Measurements from ENCODE around the gene ZNF236. TPM values are rescaled to one million over a fixed set of nuclear protein-coding genes. Genes with fewer than 3 reads are reported as not detected.
"Not testable (repeated sequence)": the region's sequence is repeated elsewhere in the genome, so short reads cannot be mapped to it uniquely, and the experiment has no call there.

ZNF236 gene
- total RNA-seq, 2 experiments from 2014 or later = 12.0 to 14.3 TPM

GRCh38 chr18:76953156-76953555, 130.8 kb downstream of the ZNF236 start:
- Mint-ChIP-seq H3K4me3 (no peak overlapping the region), H3K4me1 (peaks cover 7% of the 10 kb centered on the region), H3K36me3 (peaks cover 15% of the 10 kb centered on the region), H3K27ac (no peak overlapping the region), H3K27me3 (no peaks in the 10 kb centered on the region), H3K9me3 (no peaks in the 10 kb centered on the region)
- DNase-seq = no peak

- no peak for DNase-seq
- Mint-ChIP-seq H3K27ac (no peak overlapping the region), H3K36me3 (peaks cover 11% of the 10 kb centered on the region), H3K4me3 (no peak overlapping the region), H3K4me1 (peaks cover 2% of the 10 kb centered on the region), H3K27me3 (no peaks in the 10 kb centered on the region), H3K9me3 (no peaks in the 10 kb centered on the region)
These were observed 131.4 kb downstream of the ZNF236 start for GRCh38 chr18:76953583-76954233.

GRCh38 chr18:76955524-76956170, 133.3 kb downstream of the ZNF236 start:
- no peak for DNase-seq
- Mint-ChIP-seq H3K9me3 (no peaks in the 10 kb centered on the region), H3K4me3 (no peak overlapping the region), H3K27me3 (no peaks in the 10 kb centered on the region), H3K4me1 (peaks cover 2% of the 10 kb centered on the region), H3K36me3 (peaks cover 23% of the 10 kb centered on the region), H3K27ac (no peak overlapping the region)

- H3K4me1 Mint-ChIP-seq = no peaks in the 10 kb centered on the region
- no peak overlapping the region for H3K27ac Mint-ChIP-seq
These were observed 134.3 kb downstream of the ZNF236 start for GRCh38 chr18:76956648-76957047.

GRCh38 chr18:76957384-76958355, 135.3 kb downstream of the ZNF236 start:
- Mint-ChIP-seq H3K4me1 (no peaks in the 10 kb centered on the region), H3K9me3 (no peaks in the 10 kb centered on the region), H3K4me3 (no peak overlapping the region), H3K27me3 (no peaks in the 10 kb centered on the region), H3K36me3 (peaks cover 40% of the 10 kb centered on the region), H3K27ac (no peak overlapping the region)
- no peak for DNase-seq

More at GRCh38 chr18:76956648-76957047, 134.3 kb downstream of the ZNF236 start:
- no peaks in the 10 kb centered on the region for H3K9me3 Mint-ChIP-seq
- DNase-seq = no peak
- no peaks in the 10 kb centered on the region for H3K27me3 Mint-ChIP-seq
- no peak overlapping the region for H3K4me3 Mint-ChIP-seq
- peaks cover 30% of the 10 kb centered on the region for H3K36me3 Mint-ChIP-seq

- H3K4me3 Mint-ChIP-seq = no peak overlapping the region
- peaks cover 11% of the 10 kb centered on the region for H3K4me1 Mint-ChIP-seq
- H3K27ac Mint-ChIP-seq = no peak overlapping the region
- no peaks in the 10 kb centered on the region for H3K9me3 Mint-ChIP-seq
- no peaks in the 10 kb centered on the region for H3K27me3 Mint-ChIP-seq
- H3K36me3 Mint-ChIP-seq = peaks cover 51% of the 10 kb centered on the region
- no peak for DNase-seq
These were observed 136.5 kb downstream of the ZNF236 start for GRCh38 chr18:76958692-76959341.

GRCh38 chr18:76959605-76960004, 137.2 kb downstream of the ZNF236 start:
- Mint-ChIP-seq H3K27ac (no peak overlapping the region), H3K4me3 (no peak overlapping the region), H3K27me3 (no peaks in the 10 kb centered on the region), H3K9me3 (no peaks in the 10 kb centered on the region), H3K36me3 (peaks cover 55% of the 10 kb centered on the region), H3K4me1 (peaks cover 15% of the 10 kb centered on the region)
- no peak for DNase-seq

GRCh38 chr18:76960528-76961035, 138.2 kb downstream of the ZNF236 start:
- Mint-ChIP-seq H3K9me3 (no peaks in the 10 kb centered on the region), H3K36me3 (peaks cover 55% of the 10 kb centered on the region), H3K27me3 (no peaks in the 10 kb centered on the region), H3K4me3 (no peak overlapping the region), H3K4me1 (peaks cover 15% of the 10 kb centered on the region), H3K27ac (no peak overlapping the region)
- DNase-seq = no peak

GRCh38 chr18:76962851-76963250, 140.5 kb downstream of the ZNF236 start:
- peaks cover 53% of the 10 kb centered on the region for H3K36me3 Mint-ChIP-seq
- no peak overlapping the region for H3K4me3 Mint-ChIP-seq
- H3K27ac Mint-ChIP-seq = no peak overlapping the region
- peaks cover 15% of the 10 kb centered on the region for H3K4me1 Mint-ChIP-seq
- no peaks in the 10 kb centered on the region for H3K27me3 Mint-ChIP-seq
- DNase-seq = no peak
- no peaks in the 10 kb centered on the region for H3K9me3 Mint-ChIP-seq

GRCh38 chr18:76963936-76964335, 141.6 kb downstream of the ZNF236 start:
- Mint-ChIP-seq H3K27ac (no peak overlapping the region), H3K36me3 (peaks cover 52% of the 10 kb centered on the region), H3K4me3 (no peak overlapping the region), H3K27me3 (no peaks in the 10 kb centered on the region), H3K4me1 (peaks cover 15% of the 10 kb centered on the region), H3K9me3 (no peaks in the 10 kb centered on the region)
- DNase-seq = no peak

GRCh38 chr18:76965555-76966151, 143.3 kb downstream of the ZNF236 start:
- Mint-ChIP-seq H3K27ac (peak overlapping the region; percentile 49), H3K36me3 (peaks cover 37% of the 10 kb centered on the region), H3K4me1 (peaks cover 15% of the 10 kb centered on the region)
- not testable (repeated sequence) for H3K4me3 Mint-ChIP-seq, DNase-seq, H3K27me3 Mint-ChIP-seq, H3K9me3 Mint-ChIP-seq

- not testable (repeated sequence) for H3K27me3 Mint-ChIP-seq, H3K4me3 Mint-ChIP-seq, H3K27ac Mint-ChIP-seq, DNase-seq, H3K9me3 Mint-ChIP-seq
- Mint-ChIP-seq H3K4me1 (peaks cover 17% of the 10 kb centered on the region), H3K36me3 (peaks cover 22% of the 10 kb centered on the region)
These were observed 144.9 kb downstream of the ZNF236 start for GRCh38 chr18:76967299-76967698.

GRCh38 chr18:76967721-76968472, 145.5 kb downstream of the ZNF236 start:
- H3K36me3 Mint-ChIP-seq = peaks cover 16% of the 10 kb centered on the region
- peaks cover 16% of the 10 kb centered on the region for H3K4me1 Mint-ChIP-seq
- no peaks in the 10 kb centered on the region for H3K27me3 Mint-ChIP-seq
- H3K27ac Mint-ChIP-seq = no peak overlapping the region
- no peak for DNase-seq
- H3K9me3 Mint-ChIP-seq = no peaks in the 10 kb centered on the region
- no peak overlapping the region for H3K4me3 Mint-ChIP-seq

Measured in activated naive CD8-positive, alpha-beta T cell treated with anti-CD3 and anti-CD28 coated beads for 36 hours (primary cell).